GM12878 (cell line): ENCODE data around the gene DDX54. TPM values are rescaled to one million over a fixed set of nuclear protein-coding genes. Genes with fewer than 3 reads are reported as not detected.

Source experiments
- BCL11A ChIP-seq: IDR thresholded peaks from 2 replicates; pipeline ENCODE4 v1.6.1; 2011; ENCODE audit warnings: low read depth, low read length
- CEBPB ChIP-seq, 2 experiments: fragments of 150-350 bp in 1 of 2; IDR thresholded peaks; 2 replicates each; pipeline ENCODE4 v1.6.1; 2012 to 2014; ENCODE audit warnings: low read depth in 2 of 2, low read length in 2 of 2, borderline replicate concordance in 1 of 2, inconsistent platforms in 1 of 2
- CREB1 ChIP-seq: IDR thresholded peaks from 2 replicates; pipeline ENCODE4 v1.6.1; 2012; ENCODE audit warnings: low read depth, mild to moderate bottlenecking, inconsistent platforms
- EGR1 ChIP-seq, 2 experiments: IDR thresholded peaks; 1 replicate in 1 of 2; 2 replicates in 1 of 2; pipeline ENCODE4 v1.6.1; 2011 to 2012; ENCODE audit warnings: low read depth in 2 of 2, low read length in 2 of 2, borderline replicate concordance in 1 of 2, mild to moderate bottlenecking in 1 of 2, moderate library complexity in 1 of 2
- FOXM1 ChIP-seq: IDR thresholded peaks from 2 replicates; pipeline ENCODE4 v1.6.1; 2012; ENCODE audit warnings: low read depth, mild to moderate bottlenecking, inconsistent platforms, low read length, moderate library complexity
- HDAC6 ChIP-seq: fragments of 200-600 bp; sonication (generic); IDR thresholded peaks from one replicate; pipeline ENCODE4 v1.8.0; 2017; ENCODE audit warnings: antibody characterized with exemption; ENCODE audit not compliant: unreplicated experiment
- HDGF ChIP-seq: fragments of 450-650 bp; IDR thresholded peaks from 2 replicates; pipeline ENCODE4 v1.6.1; 2016; ENCODE audit warnings: antibody characterized with exemption
- JUND ChIP-seq: IDR thresholded peaks from 2 replicates; pipeline ENCODE4 v1.6.1; 2012; ENCODE audit warnings: low read depth, mild to moderate bottlenecking, low read length, improper control_type of control experiment, moderate library complexity
- NR2F1 ChIP-seq: fragments of 450-650 bp; conservative IDR thresholded peaks from 2 replicates; pipeline ENCODE4 v1.6.1; 2017; ENCODE audit warnings: mild to moderate bottlenecking
- PAX8 ChIP-seq: fragments of 450-650 bp; IDR thresholded peaks from 2 replicates; pipeline ENCODE4 v1.6.1; 2017; ENCODE audit warnings: mild to moderate bottlenecking, moderate library complexity
- POLR2AphosphoS2 ChIP-seq: IDR thresholded peaks from 2 replicates; pipeline ENCODE4 v1.6.1; 2011; ENCODE audit warnings: low read depth, mild to moderate bottlenecking, low read length, improper control_type of control experiment, moderate library complexity
- RB1 ChIP-seq: fragments of 450-650 bp; formaldehyde crosslinking; IDR thresholded peaks from 2 replicates; pipeline ENCODE4 v1.6.1; 2017; ENCODE audit warnings: mild to moderate bottlenecking, borderline replicate concordance
- RBBP5 ChIP-seq: fragments of 200-600 bp; sonication (generic); conservative IDR thresholded peaks from 2 replicates; pipeline ENCODE4 v1.6.1; 2016
- SIN3A ChIP-seq: IDR thresholded peaks from 2 replicates; pipeline ENCODE4 v1.6.1; 2012; ENCODE audit warnings: low read depth, low read length, improper control_type of control experiment
- SMAD1 ChIP-seq: fragments of 450-650 bp; IDR thresholded peaks from 2 replicates; pipeline ENCODE4 v1.6.1; 2018; ENCODE audit warnings: mild to moderate bottlenecking, low read depth; ENCODE audit not compliant: partially characterized antibody
- SMAD5 ChIP-seq: IDR thresholded peaks from 2 replicates; pipeline ENCODE4 v1.6.1; 2016; ENCODE audit warnings: antibody characterized with exemption, low read depth
- SP1 ChIP-seq: IDR thresholded peaks from one replicate; pipeline ENCODE4 v1.6.1; 2011; ENCODE audit warnings: low read depth, low read length
- TCF12 ChIP-seq: IDR thresholded peaks from 2 replicates; pipeline ENCODE4 v1.6.1; 2011; ENCODE audit warnings: low read depth, mild to moderate bottlenecking, low read length
- TCF7 ChIP-seq: IDR thresholded peaks from 2 replicates; pipeline ENCODE4 v1.6.1; 2014; ENCODE audit warnings: antibody characterized with exemption, borderline replicate concordance
- ZNF217 ChIP-seq: fragments of 450-650 bp; IDR thresholded peaks from 2 replicates; pipeline ENCODE4 v1.6.1; 2017; ENCODE audit warnings: antibody characterized with exemption, mild to moderate bottlenecking
- polyA plus RNA-seq, 11 experiments: library from polyadenylated mRNA; depleted of rRNA in 4 of 11; unstranded in 6 of 11; stranded (reverse) in 5 of 11; fragments of >200 nt; fragmentation: Nextera tagmentation in 4 of 11; fragmentation: Illumina TruSeq in 1 of 11; extraction: Ambion mirVana in 4 of 11; extraction: Trizol in 1 of 11; gene quantifications; 1 replicate in 1 of 11; 2 replicates in 10 of 11; pipeline versions ENCODE4 v1.2.1 to v1.2.3, GENCODE V29; 2011 to 2016; ENCODE audit warnings: inconsistent platforms in 2 of 11, missing spikeins in 2 of 11, low read depth in 1 of 11
- total RNA-seq, 4 experiments: library from RNA; depleted of rRNA in 3 of 4; stranded (reverse); fragments of >200 nt in 3 of 4; fragmentation: Illumina TruSeq in 1 of 4; extraction: Trizol in 1 of 4; gene quantifications; 2 replicates each; pipeline versions ENCODE4 v1.2.1 to v1.2.3, GENCODE V29; 2013 to 2021
- TF ChIP-seq, protein P1 (sequence below): IDR thresholded peaks from 2 replicates; pipeline ENCODE4 v1.6.1; 2012; ENCODE audit warnings: low read depth, low read length, improper control_type of control experiment
- TF ChIP-seq, protein P2 (sequence below): fragments of 450-650 bp; IDR thresholded peaks from 2 replicates; pipeline ENCODE4 v1.6.1; 2018; ENCODE audit warnings: borderline replicate concordance, mild to moderate bottlenecking; ENCODE audit not compliant: partially characterized antibody
- TF ChIP-seq, protein P3 (sequence below): IDR thresholded peaks from 2 replicates; pipeline ENCODE4 v1.6.1; 2012; ENCODE audit warnings: mild to moderate bottlenecking, low read depth, low read length
- TF ChIP-seq, protein P4 (sequence below): fragments of 450-650 bp; IDR thresholded peaks from 2 replicates; pipeline ENCODE4 v1.6.1; 2014; ENCODE audit warnings: mild to moderate bottlenecking

DDX54 gene
- total and polyA plus RNA-seq, 10 of the 15 experiments (the other 5 are each of a cell fraction or from before 2014, with no cell fraction given): 1.9 to 115 (median 56.3) TPM

DNA sequence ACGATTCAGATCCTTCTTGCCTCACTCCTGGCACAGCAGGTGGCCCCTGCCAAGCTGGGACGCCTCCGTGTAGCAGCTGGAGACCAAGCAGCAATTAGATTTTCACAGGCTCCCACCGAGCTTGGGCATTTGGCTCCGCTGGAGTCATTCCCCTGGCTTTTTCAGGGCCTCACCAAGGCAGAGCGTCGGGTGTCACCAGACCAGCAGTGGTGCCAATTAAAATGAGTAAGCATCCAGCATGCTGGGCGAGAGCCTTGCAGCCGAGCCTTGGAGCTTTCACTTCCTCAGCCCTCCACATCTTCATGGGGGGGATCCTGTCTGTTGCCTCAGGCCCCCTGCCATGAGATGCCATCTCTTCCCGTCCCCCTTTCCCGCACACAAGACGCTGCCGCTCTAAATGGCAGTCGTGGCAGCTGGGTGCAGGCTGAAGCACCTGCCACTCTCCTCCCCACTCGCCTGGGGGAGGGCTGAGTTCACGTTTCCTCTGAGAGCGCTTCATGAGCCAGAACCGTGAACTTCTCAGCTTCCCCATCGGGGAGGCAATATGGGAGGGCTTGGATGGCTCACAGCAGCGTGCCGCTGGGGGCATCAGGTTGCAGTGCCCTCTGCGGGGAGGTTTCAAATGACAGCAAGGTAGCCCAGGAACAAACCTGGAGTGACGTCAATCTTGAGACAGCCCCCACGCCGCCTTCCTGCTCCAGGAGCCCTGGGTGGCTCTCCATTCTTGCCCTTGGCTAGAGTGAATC, 47.7 kb upstream of the DDX54 start (continued):
- TF ChIP-seq, protein P1, sequence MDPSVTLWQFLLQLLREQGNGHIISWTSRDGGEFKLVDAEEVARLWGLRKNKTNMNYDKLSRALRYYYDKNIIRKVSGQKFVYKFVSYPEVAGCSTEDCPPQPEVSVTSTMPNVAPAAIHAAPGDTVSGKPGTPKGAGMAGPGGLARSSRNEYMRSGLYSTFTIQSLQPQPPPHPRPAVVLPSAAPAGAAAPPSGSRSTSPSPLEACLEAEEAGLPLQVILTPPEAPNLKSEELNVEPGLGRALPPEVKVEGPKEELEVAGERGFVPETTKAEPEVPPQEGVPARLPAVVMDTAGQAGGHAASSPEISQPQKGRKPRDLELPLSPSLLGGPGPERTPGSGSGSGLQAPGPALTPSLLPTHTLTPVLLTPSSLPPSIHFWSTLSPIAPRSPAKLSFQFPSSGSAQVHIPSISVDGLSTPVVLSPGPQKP: no peak
- TF ChIP-seq BCL11A: no peak
- TF ChIP-seq PAX8: no peak
- TF ChIP-seq SMAD5: no peak
- TF ChIP-seq CEBPB (IDR thresholded peaks at IDR 0.05; ENCODE audit: borderline replicate concordance in 1 of 2, low read depth in 2 of 2, low read length in 2 of 2): no peak
- no peak for TF ChIP-seq RBBP5
- TF ChIP-seq NR2F1: no peak
- TF ChIP-seq TCF7: no peak
- TF ChIP-seq RB1: 0 out of 2 replicates have a peak, but pooled peaks have one; percentile 20
- TF ChIP-seq HDAC6: no peak
- TF ChIP-seq SP1: no peak
- TF ChIP-seq, protein P2, sequence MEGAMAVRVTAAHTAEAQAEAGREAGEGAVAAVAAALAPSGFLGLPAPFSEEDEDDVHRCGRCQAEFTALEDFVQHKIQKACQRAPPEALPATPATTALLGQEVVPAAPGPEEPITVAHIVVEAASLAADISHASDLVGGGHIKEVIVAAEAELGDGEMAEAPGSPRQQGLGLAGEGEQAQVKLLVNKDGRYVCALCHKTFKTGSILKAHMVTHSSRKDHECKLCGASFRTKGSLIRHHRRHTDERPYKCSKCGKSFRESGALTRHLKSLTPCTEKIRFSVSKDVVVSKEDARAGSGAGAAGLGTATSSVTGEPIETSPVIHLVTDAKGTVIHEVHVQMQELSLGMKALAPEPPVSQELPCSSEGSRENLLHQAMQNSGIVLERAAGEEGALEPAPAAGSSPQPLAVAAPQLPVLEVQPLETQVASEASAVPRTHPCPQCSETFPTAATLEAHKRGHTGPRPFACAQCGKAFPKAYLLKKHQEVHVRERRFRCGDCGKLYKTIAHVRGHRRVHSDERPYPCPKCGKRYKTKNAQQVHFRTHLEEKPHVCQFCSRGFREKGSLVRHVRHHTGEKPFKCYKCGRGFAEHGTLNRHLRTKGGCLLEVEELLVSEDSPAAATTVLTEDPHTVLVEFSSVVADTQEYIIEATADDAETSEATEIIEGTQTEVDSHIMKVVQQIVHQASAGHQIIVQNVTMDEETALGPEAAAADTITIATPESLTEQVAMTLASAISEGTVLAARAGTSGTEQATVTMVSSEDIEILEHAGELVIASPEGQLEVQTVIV: no peak
- no peak for TF ChIP-seq FOXM1
- TF ChIP-seq TCF12: 0 out of 2 replicates have a peak, but pooled peaks have one; percentile 54
- TF ChIP-seq SIN3A: no peak
- TF ChIP-seq CREB1: no peak
- TF ChIP-seq, protein P3, sequence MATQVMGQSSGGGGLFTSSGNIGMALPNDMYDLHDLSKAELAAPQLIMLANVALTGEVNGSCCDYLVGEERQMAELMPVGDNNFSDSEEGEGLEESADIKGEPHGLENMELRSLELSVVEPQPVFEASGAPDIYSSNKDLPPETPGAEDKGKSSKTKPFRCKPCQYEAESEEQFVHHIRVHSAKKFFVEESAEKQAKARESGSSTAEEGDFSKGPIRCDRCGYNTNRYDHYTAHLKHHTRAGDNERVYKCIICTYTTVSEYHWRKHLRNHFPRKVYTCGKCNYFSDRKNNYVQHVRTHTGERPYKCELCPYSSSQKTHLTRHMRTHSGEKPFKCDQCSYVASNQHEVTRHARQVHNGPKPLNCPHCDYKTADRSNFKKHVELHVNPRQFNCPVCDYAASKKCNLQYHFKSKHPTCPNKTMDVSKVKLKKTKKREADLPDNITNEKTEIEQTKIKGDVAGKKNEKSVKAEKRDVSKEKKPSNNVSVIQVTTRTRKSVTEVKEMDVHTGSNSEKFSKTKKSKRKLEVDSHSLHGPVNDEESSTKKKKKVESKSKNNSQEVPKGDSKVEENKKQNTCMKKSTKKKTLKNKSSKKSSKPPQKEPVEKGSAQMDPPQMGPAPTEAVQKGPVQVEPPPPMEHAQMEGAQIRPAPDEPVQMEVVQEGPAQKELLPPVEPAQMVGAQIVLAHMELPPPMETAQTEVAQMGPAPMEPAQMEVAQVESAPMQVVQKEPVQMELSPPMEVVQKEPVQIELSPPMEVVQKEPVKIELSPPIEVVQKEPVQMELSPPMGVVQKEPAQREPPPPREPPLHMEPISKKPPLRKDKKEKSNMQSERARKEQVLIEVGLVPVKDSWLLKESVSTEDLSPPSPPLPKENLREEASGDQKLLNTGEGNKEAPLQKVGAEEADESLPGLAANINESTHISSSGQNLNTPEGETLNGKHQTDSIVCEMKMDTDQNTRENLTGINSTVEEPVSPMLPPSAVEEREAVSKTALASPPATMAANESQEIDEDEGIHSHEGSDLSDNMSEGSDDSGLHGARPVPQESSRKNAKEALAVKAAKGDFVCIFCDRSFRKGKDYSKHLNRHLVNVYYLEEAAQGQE: no peak
- TF ChIP-seq POLR2AphosphoS2: no peak
- TF ChIP-seq EGR1 (IDR thresholded peaks at IDR 0.05; ENCODE audit: borderline replicate concordance in 1 of 2, low read depth in 2 of 2, low read length in 2 of 2): no peak
- TF ChIP-seq SMAD1: no peak
- TF ChIP-seq, protein P4, sequence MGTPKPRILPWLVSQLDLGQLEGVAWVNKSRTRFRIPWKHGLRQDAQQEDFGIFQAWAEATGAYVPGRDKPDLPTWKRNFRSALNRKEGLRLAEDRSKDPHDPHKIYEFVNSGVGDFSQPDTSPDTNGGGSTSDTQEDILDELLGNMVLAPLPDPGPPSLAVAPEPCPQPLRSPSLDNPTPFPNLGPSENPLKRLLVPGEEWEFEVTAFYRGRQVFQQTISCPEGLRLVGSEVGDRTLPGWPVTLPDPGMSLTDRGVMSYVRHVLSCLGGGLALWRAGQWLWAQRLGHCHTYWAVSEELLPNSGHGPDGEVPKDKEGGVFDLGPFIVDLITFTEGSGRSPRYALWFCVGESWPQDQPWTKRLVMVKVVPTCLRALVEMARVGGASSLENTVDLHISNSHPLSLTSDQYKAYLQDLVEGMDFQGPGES: no peak; the same call in 1 of the 2 replicates
- TF ChIP-seq HDGF: peak; percentile 96
- TF ChIP-seq ZNF217: no peak
- no peak for TF ChIP-seq JUND
